ENCODE results near the gene LMLN. TPM values are rescaled to one million over a fixed set of nuclear protein-coding genes. Genes with fewer than 3 reads are reported as not detected.
"Not testable (repeated sequence)": the region's sequence is repeated elsewhere in the genome, so short reads cannot be mapped to it uniquely, and the experiment has no call there.

Gene LMLN
- total and polyA plus RNA-seq, 8 donors, result 0.15 to 13.8 (median 2.0) TPM

DNA sequence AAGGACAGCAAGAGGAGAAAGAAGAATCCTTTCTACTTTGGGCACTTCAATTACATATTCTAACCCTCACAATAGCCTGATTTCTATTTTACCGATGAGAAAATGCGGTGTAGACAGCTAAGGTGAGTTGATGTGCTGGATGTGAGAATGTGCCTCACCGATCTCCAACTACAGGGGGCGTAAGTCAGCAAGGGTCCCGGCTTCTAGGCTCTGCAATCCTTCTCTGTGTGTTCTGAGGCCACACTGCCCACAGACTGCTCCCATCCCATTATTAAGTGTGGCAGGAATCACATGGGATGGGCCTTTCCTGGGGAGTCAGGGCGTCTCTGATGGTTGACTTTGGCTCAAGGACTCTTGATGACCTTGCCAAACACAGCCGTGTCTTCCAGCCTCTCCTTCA lies 33.6 kb upstream of the LMLN start:
- Histone ChIP-seq H3K27me3 (no peaks in the 10 kb centered on the region), H3K4me3 (no peak overlapping the region), H3K9me3 (no peaks in the 10 kb centered on the region), H3K4me1 (no peaks in the 10 kb centered on the region), H3K36me3 (peaks cover 0 to 60% (median 54%) of the 10 kb centered on the region in 4 donors), H3K27ac (no peak overlapping the region)
- intact Hi-C loops (cut with DNase I; ENCODE audit: low total_unique reads), result no loop called here
- TF ChIP-seq, protein P1, sequence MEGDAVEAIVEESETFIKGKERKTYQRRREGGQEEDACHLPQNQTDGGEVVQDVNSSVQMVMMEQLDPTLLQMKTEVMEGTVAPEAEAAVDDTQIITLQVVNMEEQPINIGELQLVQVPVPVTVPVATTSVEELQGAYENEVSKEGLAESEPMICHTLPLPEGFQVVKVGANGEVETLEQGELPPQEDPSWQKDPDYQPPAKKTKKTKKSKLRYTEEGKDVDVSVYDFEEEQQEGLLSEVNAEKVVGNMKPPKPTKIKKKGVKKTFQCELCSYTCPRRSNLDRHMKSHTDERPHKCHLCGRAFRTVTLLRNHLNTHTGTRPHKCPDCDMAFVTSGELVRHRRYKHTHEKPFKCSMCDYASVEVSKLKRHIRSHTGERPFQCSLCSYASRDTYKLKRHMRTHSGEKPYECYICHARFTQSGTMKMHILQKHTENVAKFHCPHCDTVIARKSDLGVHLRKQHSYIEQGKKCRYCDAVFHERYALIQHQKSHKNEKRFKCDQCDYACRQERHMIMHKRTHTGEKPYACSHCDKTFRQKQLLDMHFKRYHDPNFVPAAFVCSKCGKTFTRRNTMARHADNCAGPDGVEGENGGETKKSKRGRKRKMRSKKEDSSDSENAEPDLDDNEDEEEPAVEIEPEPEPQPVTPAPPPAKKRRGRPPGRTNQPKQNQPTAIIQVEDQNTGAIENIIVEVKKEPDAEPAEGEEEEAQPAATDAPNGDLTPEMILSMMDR (IDR thresholded peaks at IDR 0.05), result no peak
- no peak for TF ChIP-seq EP300 (IDR thresholded peaks at IDR 0.05)
- TF ChIP-seq POLR2A (IDR thresholded peaks at IDR 0.05), result no peak
- no peak for TF ChIP-seq POLR2AphosphoS5 (IDR thresholded peaks at IDR 0.05)
- DNase-seq, result no peak
- 69 to 79% (median 71%) methylated on average over 7 of the region's 7 CpGs for WGBS, 5 donors

DNA sequence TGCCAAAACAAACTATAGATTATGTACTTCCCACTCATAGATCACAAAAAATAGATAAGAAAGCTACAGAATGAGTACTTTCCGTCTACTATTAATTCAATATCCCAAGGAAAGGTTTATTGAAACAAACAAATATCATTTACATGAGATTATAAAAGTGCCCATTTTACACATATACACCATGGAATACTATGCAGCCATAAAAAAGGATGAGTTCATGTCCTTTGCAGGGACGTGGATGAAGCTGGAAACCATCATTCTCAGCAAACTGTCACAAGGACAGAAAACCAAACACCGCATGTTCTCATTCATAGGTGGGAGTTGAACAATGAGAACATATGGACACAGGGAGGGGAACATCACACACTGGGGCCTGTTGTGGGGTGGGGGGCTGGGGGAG lies 32.4 kb upstream of the LMLN start:
- H3K27ac ChIP-seq; H3K4me1 ChIP-seq; H3K27me3 ChIP-seq; intact Hi-C loops (cut with DNase I; ENCODE audit: low total_unique reads); H3K4me3 ChIP-seq; H3K9me3 ChIP-seq; DNase-seq: not testable (repeated sequence)
- peaks cover 0 to 66% (median 53%) of the 10 kb centered on the region in 4 donors for H3K36me3 ChIP-seq
- 84 to 94% (median 89%) methylated on average over 3 of the region's 3 CpGs for WGBS, 5 donors

DNA sequence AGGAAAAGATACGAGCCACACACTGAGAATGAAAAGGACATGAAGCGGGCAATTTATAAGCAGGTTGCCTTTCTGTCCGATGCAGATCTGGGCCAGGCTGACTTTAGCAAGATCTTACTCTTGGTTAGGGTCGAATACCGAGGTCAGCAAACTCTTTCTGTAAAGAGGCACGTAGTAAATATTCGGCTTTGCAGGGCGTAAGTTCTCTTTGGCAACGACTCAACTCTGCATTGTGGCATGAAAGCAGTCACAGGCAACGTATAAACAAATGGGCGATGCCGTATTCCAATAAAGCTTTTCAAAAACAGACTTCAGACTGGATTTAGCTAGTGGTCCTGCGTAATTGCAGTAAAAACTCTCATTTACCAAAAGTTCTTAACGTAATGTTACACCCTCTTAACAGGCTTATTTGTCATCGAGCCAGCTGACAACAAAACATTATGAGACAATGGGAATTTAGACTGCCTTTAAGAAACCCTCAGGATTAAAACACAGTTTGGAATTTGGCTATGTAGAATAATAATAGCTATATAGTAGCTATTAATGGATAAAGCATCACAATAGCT lies 23.1 kb upstream of the LMLN start:
- Histone ChIP-seq H3K27ac (no peak overlapping the region), H3K36me3 (peaks cover 0 to 18% (median 10%) of the 10 kb centered on the region in 4 donors), H3K4me3 (no peak overlapping the region), H3K4me1 (no peaks in the 10 kb centered on the region), H3K9me3 (no peaks in the 10 kb centered on the region), H3K27me3 (no peaks in the 10 kb centered on the region)
- TF ChIP-seq, protein P1 (IDR thresholded peaks at IDR 0.05), result no peak
- TF ChIP-seq POLR2A (IDR thresholded peaks at IDR 0.05) (no peak), EP300 (IDR thresholded peaks at IDR 0.05) (no peak), POLR2AphosphoS5 (IDR thresholded peaks at IDR 0.05) (no peak)
- 77 to 83% (median 81%) methylated on average over 15 of the region's 15 CpGs for WGBS, 5 donors
- intact Hi-C loops (cut with DNase I; ENCODE audit: low total_unique reads), result no loop called here
- DNase-seq, result peak in 1 of 2 donors; percentile 30

DNA sequence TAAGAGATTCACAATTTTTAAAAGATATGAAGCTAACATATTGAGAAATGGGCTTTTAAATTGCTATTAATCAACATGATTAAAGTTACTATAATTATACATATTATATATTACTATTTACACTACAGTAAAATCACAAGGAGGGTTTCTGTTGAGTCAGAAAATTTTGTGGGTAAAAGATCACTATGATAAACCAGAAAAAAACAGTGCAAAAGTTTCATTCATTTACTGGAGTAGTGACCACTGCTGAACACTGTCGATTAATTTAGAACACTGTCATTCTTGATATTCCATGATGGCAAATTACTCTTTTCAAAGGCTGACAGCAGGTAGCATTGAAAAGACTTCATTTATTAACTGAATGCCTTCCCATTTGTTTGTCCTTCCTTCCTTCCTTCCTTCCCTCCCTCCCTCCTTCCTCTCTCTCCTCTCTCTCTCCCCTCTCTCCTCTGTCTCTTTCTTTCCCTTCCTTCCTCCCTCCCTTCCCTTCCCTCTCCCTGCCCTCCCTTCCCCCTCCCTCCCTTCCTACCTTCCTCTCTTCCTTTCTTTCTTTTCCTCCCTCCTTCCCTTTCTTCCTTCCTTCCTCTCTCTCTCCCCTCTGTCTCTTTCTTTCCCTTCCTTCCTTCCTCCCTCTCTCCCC lies 19.2 kb upstream of the LMLN start:
- Histone ChIP-seq H3K9me3 (no peaks in the 10 kb centered on the region), H3K27me3 (no peaks in the 10 kb centered on the region), H3K4me1 (no peaks in the 10 kb centered on the region), H3K36me3 (peaks cover 0 to 17% (median 8%) of the 10 kb centered on the region in 4 donors), H3K27ac (no peak overlapping the region), H3K4me3 (no peak overlapping the region)
- WGBS, 5 donors, result 79 to 87% (median 86%) methylated on average over 1 of the region's 1 CpG
- DNase-seq, result no peak
- TF ChIP-seq, protein P1 (IDR thresholded peaks at IDR 0.05), result no peak
- TF ChIP-seq POLR2A (IDR thresholded peaks at IDR 0.05) (no peak), EP300 (IDR thresholded peaks at IDR 0.05) (no peak), POLR2AphosphoS5 (IDR thresholded peaks at IDR 0.05) (no peak)
- intact Hi-C loops (cut with DNase I; ENCODE audit: low total_unique reads), result no loop called here

DNA sequence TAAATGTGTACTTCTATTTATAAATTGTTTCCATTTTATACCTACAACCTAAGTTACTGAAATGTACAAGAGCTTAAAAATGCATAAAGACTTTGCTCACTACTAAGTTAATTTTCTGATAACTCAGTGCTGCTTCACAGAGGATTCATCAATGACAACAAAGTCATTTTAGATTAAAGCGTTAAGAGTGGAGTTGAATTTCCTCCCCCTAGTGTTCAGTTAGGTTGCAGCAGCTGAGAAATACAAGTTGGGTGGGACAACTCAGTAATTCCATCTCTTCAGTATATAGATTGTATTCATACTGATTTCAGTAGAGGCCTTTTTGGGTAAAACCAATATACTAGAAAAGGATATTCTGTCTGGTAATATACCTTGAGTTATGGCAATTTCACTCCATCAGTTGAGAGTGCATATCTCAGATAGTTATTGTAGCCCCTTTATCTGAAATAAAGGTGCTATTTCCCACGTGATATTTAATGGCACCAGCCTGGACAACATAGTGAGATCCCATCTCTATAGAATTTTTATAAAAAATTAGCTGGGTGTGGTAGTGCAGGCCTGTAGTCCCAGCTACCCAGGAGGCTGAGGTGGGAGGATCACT lies 17.0 kb upstream of the LMLN start:
- H3K27me3 ChIP-seq, result no peaks in the 10 kb centered on the region
- peaks cover 0 to 10% (median 6%) of the 10 kb centered on the region in 4 donors for H3K36me3 ChIP-seq
- no peak overlapping the region for H3K27ac ChIP-seq
- TF ChIP-seq, protein P1 (IDR thresholded peaks at IDR 0.05), result peak in 5 of 7 experiments; percentile 9 to 67 (median 58)
- TF ChIP-seq POLR2A (IDR thresholded peaks at IDR 0.05), result no peak
- H3K4me1 ChIP-seq, result no peaks in the 10 kb centered on the region
- H3K4me3 ChIP-seq, result no peak overlapping the region
- intact Hi-C loops (cut with DNase I; ENCODE audit: low total_unique reads), result no loop called here
- peak in 1 of 2 donors; percentile 67 for DNase-seq
- WGBS, 5 donors, result 30 to 43% (median 38%) methylated on average over 2 of the region's 2 CpGs
- H3K9me3 ChIP-seq, result no peaks in the 10 kb centered on the region
